HepG2 (cell line): ENCODE data around the gene RABGAP1L. TPM values are rescaled to one million over a fixed set of nuclear protein-coding genes. Genes with fewer than 3 reads are reported as not detected.

ENCODE experiments used
- ARNT2 ChIP-seq: sonication (generic); formaldehyde crosslinking; IDR thresholded peaks from 2 replicates; pipeline ENCODE4 v1.8.0; 2022; ENCODE audit warnings: mild to moderate bottlenecking, low read depth, missing genetic modification reagents, moderate library complexity
- ELF4 ChIP-seq: sonication (generic); formaldehyde crosslinking; IDR thresholded peaks from 2 replicates; pipeline ENCODE4 v1.5.0; 2020; ENCODE audit warnings: missing genetic modification reagents, mild to moderate bottlenecking, moderate library complexity, borderline replicate concordance
- HHEX ChIP-seq: IDR thresholded peaks from 2 replicates; pipeline ENCODE4 v1.6.1; 2016; ENCODE audit warnings: control low read depth
- NFIB ChIP-seq: sonication (generic); formaldehyde crosslinking; IDR thresholded peaks from 2 replicates; pipeline ENCODE4 v1.9.0; 2021; ENCODE audit warnings: missing genetic modification reagents, mild to moderate bottlenecking, borderline replicate concordance
- PRMT3 ChIP-seq: sonication (generic); formaldehyde crosslinking; IDR thresholded peaks from 2 replicates; pipeline ENCODE4 v1.8.1; 2022; ENCODE audit warnings: low read depth, mild to moderate bottlenecking, moderate library complexity, missing genetic modification reagents, borderline replicate concordance
- TBX2 ChIP-seq: sonication (generic); formaldehyde crosslinking; IDR thresholded peaks from 2 replicates; pipeline ENCODE4 v1.5.0; 2020; ENCODE audit warnings: missing genetic modification reagents, mild to moderate bottlenecking, borderline replicate concordance
- TMF1 ChIP-seq: sonication (generic); formaldehyde crosslinking; IDR thresholded peaks from 2 replicates; pipeline ENCODE4 v1.8.1; 2022; ENCODE audit warnings: low read depth, missing genetic modification reagents
- ZFAT ChIP-seq: sonication (generic); formaldehyde crosslinking; conservative IDR thresholded peaks from 2 replicates; pipeline ENCODE4 v1.8.1; 2023; ENCODE audit warnings: missing genetic modification reagents, inconsistent platforms
- ZMYM3 ChIP-seq: sonication (generic); formaldehyde crosslinking; IDR thresholded peaks from 2 replicates; pipeline ENCODE4 v1.5.1; 2020; ENCODE audit warnings: mild to moderate bottlenecking, missing genetic modification reagents
- ZNF33B ChIP-seq: sonication (generic); formaldehyde crosslinking; IDR thresholded peaks from 2 replicates; pipeline ENCODE4 v1.5.1; 2020; ENCODE audit warnings: mild to moderate bottlenecking, missing genetic modification reagents
- ZNF563 ChIP-seq: sonication (generic); formaldehyde crosslinking; IDR thresholded peaks from 2 replicates; pipeline ENCODE4 v1.8.0; 2022; ENCODE audit warnings: mild to moderate bottlenecking, moderate library complexity, missing genetic modification reagents
- polyA plus RNA-seq, 8 experiments: library from polyadenylated mRNA; depleted of rRNA in 3 of 8; stranded (reverse) in 7 of 8; unstranded in 1 of 8; fragments of >200 nt; fragmentation: Illumina TruSeq in 4 of 8; extraction: Trizol in 4 of 8; gene quantifications; 2 replicates each; pipeline versions ENCODE4 v1.2.1 to v1.2.3, GENCODE V29; 2011 to 2016; ENCODE audit warnings: low read depth in 4 of 8, missing spikeins in 1 of 8, mixed read lengths in 1 of 8; ENCODE audit not compliant: insufficient read depth in 1 of 8
- total RNA-seq, 5 experiments: library from RNA; depleted of rRNA; stranded (reverse); fragments of >200 nt; fragmentation: Illumina TruSeq; extraction: Trizol; gene quantifications; 2 replicates each; pipeline ENCODE4 v1.2.3, GENCODE V29; 2016; ENCODE audit warnings: low read depth in 1 of 5
- TF ChIP-seq, protein P1 (sequence below): sonication (generic); formaldehyde crosslinking; IDR thresholded peaks from 2 replicates; pipeline ENCODE4 v1.4.0; 2020; ENCODE audit warnings: missing genetic modification reagents, mild to moderate bottlenecking, borderline replicate concordance
- TF ChIP-seq, protein P2 (sequence below): IDR thresholded peaks from 2 replicates; pipeline ENCODE4 v1.6.1; 2012; ENCODE audit warnings: low read depth, low read length, improper control_type of control experiment
- TF ChIP-seq, protein P3 (sequence below): sonication (generic); formaldehyde crosslinking; IDR thresholded peaks from 2 replicates; pipeline ENCODE4 v1.5.0; 2020; ENCODE audit warnings: mild to moderate bottlenecking, missing genetic modification reagents
- TF ChIP-seq, protein P4 (sequence below): fragments of 450-650 bp; IDR thresholded peaks from 2 replicates; pipeline ENCODE4 v1.6.1; 2016

RABGAP1L gene
- total and polyA plus RNA-seq, 2 of the 13 experiments (the other 11 are each of a cell fraction or from before 2014, with no cell fraction given): 7.9 to 22.6 TPM

DNA sequence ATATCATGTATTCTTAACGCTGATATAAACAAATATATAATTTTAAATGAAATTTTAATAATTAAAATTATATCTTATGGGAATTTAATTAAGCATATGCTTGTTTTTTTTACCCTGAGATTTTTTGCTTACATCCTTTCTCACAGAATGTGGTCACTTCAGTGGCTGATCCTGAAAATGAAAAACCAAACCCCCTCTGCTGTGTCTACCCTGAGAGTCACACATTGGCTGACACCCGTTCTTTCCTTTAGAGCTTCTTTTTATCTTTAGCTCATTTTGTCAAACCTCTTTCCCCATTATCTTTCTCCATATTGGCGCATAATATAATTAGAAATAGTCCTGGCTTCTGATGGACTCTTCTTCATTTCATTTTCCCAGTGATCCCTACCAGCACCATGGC, 829.7 kb downstream of the RABGAP1L start (continued):
- TF ChIP-seq, protein P1, sequence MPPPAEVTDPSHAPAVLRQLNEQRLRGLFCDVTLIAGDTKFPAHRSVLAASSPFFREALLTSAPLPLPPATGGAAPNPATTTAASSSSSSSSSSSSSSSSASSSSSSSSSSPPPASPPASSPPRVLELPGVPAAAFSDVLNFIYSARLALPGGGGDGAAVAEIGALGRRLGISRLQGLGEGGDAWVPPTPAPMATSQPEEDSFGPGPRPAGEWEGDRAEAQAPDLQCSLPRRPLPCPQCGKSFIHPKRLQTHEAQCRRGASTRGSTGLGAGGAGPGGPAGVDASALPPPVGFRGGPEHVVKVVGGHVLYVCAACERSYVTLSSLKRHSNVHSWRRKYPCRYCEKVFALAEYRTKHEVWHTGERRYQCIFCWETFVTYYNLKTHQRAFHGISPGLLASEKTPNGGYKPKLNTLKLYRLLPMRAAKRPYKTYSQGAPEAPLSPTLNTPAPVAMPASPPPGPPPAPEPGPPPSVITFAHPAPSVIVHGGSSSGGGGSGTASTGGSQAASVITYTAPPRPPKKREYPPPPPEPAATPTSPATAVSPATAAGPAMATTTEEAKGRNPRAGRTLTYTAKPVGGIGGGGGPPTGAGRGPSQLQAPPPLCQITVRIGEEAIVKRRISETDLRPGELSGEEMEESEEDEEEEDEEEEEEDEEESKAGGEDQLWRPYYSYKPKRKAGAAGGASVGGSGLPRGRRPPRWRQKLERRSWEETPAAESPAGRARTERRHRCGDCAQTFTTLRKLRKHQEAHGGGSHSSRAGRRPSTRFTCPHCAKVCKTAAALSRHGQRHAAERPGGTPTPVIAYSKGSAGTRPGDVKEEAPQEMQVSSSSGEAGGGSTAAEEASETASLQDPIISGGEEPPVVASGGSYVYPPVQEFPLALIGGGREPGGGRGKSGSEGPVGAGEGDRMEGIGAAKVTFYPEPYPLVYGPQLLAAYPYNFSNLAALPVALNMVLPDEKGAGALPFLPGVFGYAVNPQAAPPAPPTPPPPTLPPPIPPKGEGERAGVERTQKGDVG (CRISPR knock-in tag): no peak
- TF ChIP-seq ZMYM3 (CRISPR knock-in tag) (no peak), NFIB (CRISPR knock-in tag) (no peak), TMF1 (CRISPR knock-in tag) (no peak), ELF4 (CRISPR knock-in tag) (no peak), PRMT3 (CRISPR knock-in tag) (no peak), HHEX (CRISPR knock-in tag) (no peak), TBX2 (CRISPR knock-in tag) (no peak), ZFAT (no peak), ARNT2 (no peak), ZNF563 (CRISPR knock-in tag) (no peak), ZNF33B (no peak)
- TF ChIP-seq, protein P2, sequence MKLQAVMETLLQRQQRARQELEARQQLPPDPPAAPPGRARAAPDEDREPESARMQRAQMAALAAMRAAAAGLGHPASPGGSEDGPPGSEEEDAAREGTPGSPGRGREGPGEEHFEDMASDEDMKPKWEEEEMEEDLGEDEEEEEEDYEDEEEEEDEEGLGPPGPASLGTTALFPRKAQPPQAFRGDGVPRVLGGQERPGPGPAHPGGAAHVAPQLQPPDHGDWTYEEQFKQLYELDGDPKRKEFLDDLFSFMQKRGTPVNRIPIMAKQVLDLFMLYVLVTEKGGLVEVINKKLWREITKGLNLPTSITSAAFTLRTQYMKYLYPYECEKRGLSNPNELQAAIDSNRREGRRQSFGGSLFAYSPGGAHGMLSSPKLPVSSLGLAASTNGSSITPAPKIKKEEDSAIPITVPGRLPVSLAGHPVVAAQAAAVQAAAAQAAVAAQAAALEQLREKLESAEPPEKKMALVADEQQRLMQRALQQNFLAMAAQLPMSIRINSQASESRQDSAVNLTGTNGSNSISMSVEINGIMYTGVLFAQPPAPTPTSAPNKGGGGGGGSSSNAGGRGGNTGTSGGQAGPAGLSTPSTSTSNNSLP: no peak
- TF ChIP-seq, protein P3, sequence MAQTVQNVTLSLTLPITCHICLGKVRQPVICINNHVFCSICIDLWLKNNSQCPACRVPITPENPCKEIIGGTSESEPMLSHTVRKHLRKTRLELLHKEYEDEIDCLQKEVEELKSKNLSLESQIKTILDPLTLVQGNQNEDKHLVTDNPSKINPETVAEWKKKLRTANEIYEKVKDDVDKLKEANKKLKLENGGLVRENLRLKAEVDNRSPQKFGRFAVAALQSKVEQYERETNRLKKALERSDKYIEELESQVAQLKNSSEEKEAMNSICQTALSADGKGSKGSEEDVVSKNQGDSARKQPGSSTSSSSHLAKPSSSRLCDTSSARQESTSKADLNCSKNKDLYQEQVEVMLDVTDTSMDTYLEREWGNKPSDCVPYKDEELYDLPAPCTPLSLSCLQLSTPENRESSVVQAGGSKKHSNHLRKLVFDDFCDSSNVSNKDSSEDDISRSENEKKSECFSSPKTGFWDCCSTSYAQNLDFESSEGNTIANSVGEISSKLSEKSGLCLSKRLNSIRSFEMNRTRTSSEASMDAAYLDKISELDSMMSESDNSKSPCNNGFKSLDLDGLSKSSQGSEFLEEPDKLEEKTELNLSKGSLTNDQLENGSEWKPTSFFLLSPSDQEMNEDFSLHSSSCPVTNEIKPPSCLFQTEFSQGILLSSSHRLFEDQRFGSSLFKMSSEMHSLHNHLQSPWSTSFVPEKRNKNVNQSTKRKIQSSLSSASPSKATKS (CRISPR knock-in tag): no peak
- TF ChIP-seq, protein P4, sequence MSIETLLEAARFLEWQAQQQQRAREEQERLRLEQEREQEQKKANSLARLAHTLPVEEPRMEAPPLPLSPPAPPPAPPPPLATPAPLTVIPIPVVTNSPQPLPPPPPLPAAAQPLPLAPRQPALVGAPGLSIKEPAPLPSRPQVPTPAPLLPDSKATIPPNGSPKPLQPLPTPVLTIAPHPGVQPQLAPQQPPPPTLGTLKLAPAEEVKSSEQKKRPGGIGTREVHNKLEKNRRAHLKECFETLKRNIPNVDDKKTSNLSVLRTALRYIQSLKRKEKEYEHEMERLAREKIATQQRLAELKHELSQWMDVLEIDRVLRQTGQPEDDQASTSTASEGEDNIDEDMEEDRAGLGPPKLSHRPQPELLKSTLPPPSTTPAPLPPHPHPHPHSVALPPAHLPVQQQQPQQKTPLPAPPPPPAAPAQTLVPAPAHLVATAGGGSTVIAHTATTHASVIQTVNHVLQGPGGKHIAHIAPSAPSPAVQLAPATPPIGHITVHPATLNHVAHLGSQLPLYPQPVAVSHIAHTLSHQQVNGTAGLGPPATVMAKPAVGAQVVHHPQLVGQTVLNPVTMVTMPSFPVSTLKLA: no peak
